ENCODE results near the gene GUCD1. TPM values are rescaled to one million over a fixed set of nuclear protein-coding genes. Genes with fewer than 3 reads are reported as not detected.

GUCD1 gene
- total RNA-seq, 1 experiment from 2014 or later, result 48.7 TPM

DNA sequence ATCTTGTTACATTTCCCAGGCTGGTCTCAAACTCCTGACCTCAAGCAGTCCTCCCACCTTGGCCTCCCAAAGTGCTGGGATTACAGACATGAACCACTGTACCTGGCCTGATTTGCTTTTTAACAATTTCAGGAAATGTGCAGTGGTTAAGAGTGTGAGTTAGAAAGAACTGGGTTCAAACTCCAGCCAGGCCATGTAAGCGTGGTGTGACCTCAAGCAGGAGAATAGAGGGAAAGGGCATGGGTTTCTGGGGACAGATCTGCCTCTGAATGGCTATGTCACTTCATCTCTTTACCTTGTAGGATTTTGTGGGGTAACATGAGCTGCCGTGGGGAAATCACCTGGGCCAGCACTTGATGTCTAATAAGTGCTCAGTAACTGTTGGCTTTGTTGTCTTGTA lies 10.1 kb upstream of the GUCD1 start:
- no peaks in the 10 kb centered on the region for H3K9me2 ChIP-seq (ENCODE audit: insufficient read depth)
- ChIA-PET POLR2A (no interaction called here), RAD21 (ENCODE audit: low non-redundant PET in 1 of 2, low total read pairs in 2 of 2, uncharacterized antibody in 2 of 2, unreplicated experiment in 2 of 2) (no interaction called here), CTCF (interaction anchor here (0.7 kb wide), 1 partner anchor 672 kb away, joined by 3 read pairs; no protein-coding TSS in a partner anchor)
- H3K9me3 ChIP-seq (ENCODE audit: control insufficient read depth in 1 of 2, insufficient read depth in 1 of 2, low read depth in 1 of 2, low read length in 2 of 2), result no peaks in the 10 kb centered on the region
- no peak overlapping the region for H3K9ac ChIP-seq (ENCODE audit: low read length)
- no peak for TF ChIP-seq POLR2A (IDR thresholded peaks at IDR 0.05; ENCODE audit: borderline replicate concordance, extremely low read depth, insufficient read depth, insufficient read length)
- TF ChIP-seq JUND (IDR thresholded peaks at IDR 0.05), result no peak
- no peak for TF ChIP-seq CEBPB (IDR thresholded peaks at IDR 0.05; ENCODE audit: low read depth)
- intact Hi-C loops (cut with micrococcal nuclease), result no loop called here
- peaks cover 97% of the 10 kb centered on the region for H3K79me2 ChIP-seq (ENCODE audit: insufficient read depth, low read length)
- H4K20me1 ChIP-seq (ENCODE audit: insufficient read depth), result peaks cover 12% of the 10 kb centered on the region; the same call in 1 of the 2 replicates
- H3K4me2 ChIP-seq (ENCODE audit: low read length), result no peak overlapping the region
- H2AFZ ChIP-seq (ENCODE audit: low read depth, low read length, poor library complexity, severe bottlenecking), result no peak overlapping the region
- no peaks in the 10 kb centered on the region for H3K4me1 ChIP-seq (ENCODE audit: control insufficient read depth in 1 of 2, insufficient read depth in 2 of 2, low read length in 2 of 2)
- no TSS peak for BruUV-seq (replicated peaks)
- no peak for DNase-seq (ENCODE audit: low read depth, low spot score)
- peaks cover 31 to 33% of the 10 kb centered on the region in 2 experiments for H3K36me3 ChIP-seq (ENCODE audit: control insufficient read depth in 1 of 2, insufficient read depth in 2 of 2, low read length in 2 of 2)
- ATAC-seq, result no peak
- no peaks in the 10 kb centered on the region for H3K27me3 ChIP-seq (ENCODE audit: insufficient read depth, low read length)
- H3K27ac ChIP-seq (ENCODE audit: low read depth, low read length), result no peak overlapping the region
- H3K4me3 ChIP-seq (replicated peaks in 1 of 2; ENCODE audit: low read depth in 1 of 2, low read length in 2 of 2), result no peak overlapping the region

DNA sequence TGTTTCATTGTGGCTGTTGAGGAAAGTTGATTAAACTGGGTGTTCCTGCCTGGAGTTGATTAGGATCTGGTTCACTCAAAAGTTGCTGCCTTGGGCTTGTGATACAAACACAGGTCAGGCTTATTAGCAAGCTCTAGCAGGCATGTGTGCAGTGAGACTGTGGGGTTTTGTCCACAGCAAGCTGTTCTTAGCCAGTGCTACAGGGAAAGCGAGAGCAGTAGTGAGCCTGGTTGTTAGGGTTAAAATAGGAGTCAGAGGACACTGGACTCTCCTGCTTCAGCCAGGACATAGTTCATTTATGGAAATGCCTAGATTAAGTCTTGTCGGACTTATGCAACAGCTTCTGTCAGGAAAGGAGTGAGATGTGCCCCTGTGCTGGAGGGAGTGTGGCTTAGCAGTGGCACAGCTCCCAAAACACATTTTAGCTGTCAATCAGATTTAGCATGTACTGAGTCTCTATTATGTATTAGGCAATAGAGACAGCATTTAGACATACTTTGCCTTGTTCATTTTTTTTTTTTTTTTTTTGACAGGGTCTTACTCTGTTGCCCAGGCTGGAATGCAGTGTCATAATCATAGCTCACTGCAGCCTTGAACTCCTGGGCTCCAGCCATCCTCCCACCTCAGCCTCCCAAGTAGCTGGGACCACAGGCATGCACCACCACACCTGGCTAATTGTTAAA lies 9.6 kb upstream of the GUCD1 start:
- intact Hi-C loops (cut with micrococcal nuclease), result no loop called here
- Histone ChIP-seq H3K9ac (ENCODE audit: low read length) (no peak overlapping the region), H2AFZ (ENCODE audit: low read depth, low read length, poor library complexity, severe bottlenecking) (no peak overlapping the region), H3K27ac (ENCODE audit: low read depth, low read length) (no peak overlapping the region), H4K20me1 (ENCODE audit: insufficient read depth) (peaks cover 12% of the 10 kb centered on the region; the same call in 1 of the 2 replicates), H3K4me3 (replicated peaks in 1 of 2; ENCODE audit: low read depth in 1 of 2, low read length in 2 of 2) (no peak overlapping the region), H3K79me2 (ENCODE audit: insufficient read depth, low read length) (peaks cover 97% of the 10 kb centered on the region), H3K4me2 (ENCODE audit: low read length) (no peak overlapping the region), H3K27me3 (ENCODE audit: insufficient read depth, low read length) (no peaks in the 10 kb centered on the region), H3K4me1 (ENCODE audit: control insufficient read depth in 1 of 2, insufficient read depth in 2 of 2, low read length in 2 of 2) (no peaks in the 10 kb centered on the region), H3K9me3 (ENCODE audit: control insufficient read depth in 1 of 2, insufficient read depth in 1 of 2, low read depth in 1 of 2, low read length in 2 of 2) (no peaks in the 10 kb centered on the region), H3K9me2 (ENCODE audit: insufficient read depth) (no peaks in the 10 kb centered on the region), H3K36me3 (ENCODE audit: control insufficient read depth in 1 of 2, insufficient read depth in 2 of 2, low read length in 2 of 2) (peaks cover 30 to 31% of the 10 kb centered on the region in 2 experiments)
- ChIA-PET RAD21 (ENCODE audit: low non-redundant PET in 1 of 2, low total read pairs in 2 of 2, uncharacterized antibody in 2 of 2, unreplicated experiment in 2 of 2) (no interaction called here), CTCF (interaction anchor here (0.7 kb wide), 1 partner anchor 671 kb away, joined by 3 read pairs; no protein-coding TSS in a partner anchor), POLR2A (no interaction called here)
- no TSS peak for BruUV-seq (replicated peaks)
- ATAC-seq (no peak), DNase-seq (ENCODE audit: low read depth, low spot score) (no peak)
- TF ChIP-seq TCF7L2 (IDR thresholded peaks at IDR 0.05; ENCODE audit: borderline replicate concordance, extremely low read depth, insufficient read depth, insufficient read length) (no peak), ZFX (IDR thresholded peaks at IDR 0.05) (no peak), CEBPB (IDR thresholded peaks at IDR 0.05; ENCODE audit: low read depth) (no peak), YY1 (IDR thresholded peaks at IDR 0.05; ENCODE audit: extremely low read depth, insufficient replicate concordance, low read depth, low read length) (no peak), JUND (IDR thresholded peaks at IDR 0.05) (no peak), RAD21 (IDR thresholded peaks at IDR 0.05; ENCODE audit: low read depth) (no peak), FOSL1 (IDR thresholded peaks at IDR 0.05; ENCODE audit: low read depth) (no peak), CBX3 (IDR thresholded peaks at IDR 0.05; ENCODE audit: low read depth) (no peak), SIN3A (IDR thresholded peaks at IDR 0.05; ENCODE audit: low read depth) (no peak), EZH2phosphoT487 (IDR thresholded peaks at IDR 0.05; ENCODE audit: borderline replicate concordance) (no peak), EGR1 (IDR thresholded peaks at IDR 0.05; ENCODE audit: low read depth) (no peak), ZNF274 (IDR thresholded peaks at IDR 0.05; ENCODE audit: low read depth, low read length) (no peak)
- TF ChIP-seq, protein P1, sequence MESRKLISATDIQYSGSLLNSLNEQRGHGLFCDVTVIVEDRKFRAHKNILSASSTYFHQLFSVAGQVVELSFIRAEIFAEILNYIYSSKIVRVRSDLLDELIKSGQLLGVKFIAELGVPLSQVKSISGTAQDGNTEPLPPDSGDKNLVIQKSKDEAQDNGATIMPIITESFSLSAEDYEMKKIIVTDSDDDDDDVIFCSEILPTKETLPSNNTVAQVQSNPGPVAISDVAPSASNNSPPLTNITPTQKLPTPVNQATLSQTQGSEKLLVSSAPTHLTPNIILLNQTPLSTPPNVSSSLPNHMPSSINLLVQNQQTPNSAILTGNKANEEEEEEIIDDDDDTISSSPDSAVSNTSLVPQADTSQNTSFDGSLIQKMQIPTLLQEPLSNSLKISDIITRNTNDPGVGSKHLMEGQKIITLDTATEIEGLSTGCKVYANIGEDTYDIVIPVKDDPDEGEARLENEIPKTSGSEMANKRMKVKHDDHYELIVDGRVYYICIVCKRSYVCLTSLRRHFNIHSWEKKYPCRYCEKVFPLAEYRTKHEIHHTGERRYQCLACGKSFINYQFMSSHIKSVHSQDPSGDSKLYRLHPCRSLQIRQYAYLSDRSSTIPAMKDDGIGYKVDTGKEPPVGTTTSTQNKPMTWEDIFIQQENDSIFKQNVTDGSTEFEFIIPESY (IDR thresholded peaks at IDR 0.05; ENCODE audit: extremely low read depth, insufficient replicate concordance, low read length), result no peak
- TF ChIP-seq, protein P2, sequence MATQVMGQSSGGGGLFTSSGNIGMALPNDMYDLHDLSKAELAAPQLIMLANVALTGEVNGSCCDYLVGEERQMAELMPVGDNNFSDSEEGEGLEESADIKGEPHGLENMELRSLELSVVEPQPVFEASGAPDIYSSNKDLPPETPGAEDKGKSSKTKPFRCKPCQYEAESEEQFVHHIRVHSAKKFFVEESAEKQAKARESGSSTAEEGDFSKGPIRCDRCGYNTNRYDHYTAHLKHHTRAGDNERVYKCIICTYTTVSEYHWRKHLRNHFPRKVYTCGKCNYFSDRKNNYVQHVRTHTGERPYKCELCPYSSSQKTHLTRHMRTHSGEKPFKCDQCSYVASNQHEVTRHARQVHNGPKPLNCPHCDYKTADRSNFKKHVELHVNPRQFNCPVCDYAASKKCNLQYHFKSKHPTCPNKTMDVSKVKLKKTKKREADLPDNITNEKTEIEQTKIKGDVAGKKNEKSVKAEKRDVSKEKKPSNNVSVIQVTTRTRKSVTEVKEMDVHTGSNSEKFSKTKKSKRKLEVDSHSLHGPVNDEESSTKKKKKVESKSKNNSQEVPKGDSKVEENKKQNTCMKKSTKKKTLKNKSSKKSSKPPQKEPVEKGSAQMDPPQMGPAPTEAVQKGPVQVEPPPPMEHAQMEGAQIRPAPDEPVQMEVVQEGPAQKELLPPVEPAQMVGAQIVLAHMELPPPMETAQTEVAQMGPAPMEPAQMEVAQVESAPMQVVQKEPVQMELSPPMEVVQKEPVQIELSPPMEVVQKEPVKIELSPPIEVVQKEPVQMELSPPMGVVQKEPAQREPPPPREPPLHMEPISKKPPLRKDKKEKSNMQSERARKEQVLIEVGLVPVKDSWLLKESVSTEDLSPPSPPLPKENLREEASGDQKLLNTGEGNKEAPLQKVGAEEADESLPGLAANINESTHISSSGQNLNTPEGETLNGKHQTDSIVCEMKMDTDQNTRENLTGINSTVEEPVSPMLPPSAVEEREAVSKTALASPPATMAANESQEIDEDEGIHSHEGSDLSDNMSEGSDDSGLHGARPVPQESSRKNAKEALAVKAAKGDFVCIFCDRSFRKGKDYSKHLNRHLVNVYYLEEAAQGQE (IDR thresholded peaks at IDR 0.05; ENCODE audit: low read depth), result no peak
